Kidney tubule cell (primary cell): ENCODE measurements around the gene SLC43A2.

Experiments
- DNase-seq: peaks from one replicate; pipeline ENCODE4 v3.0.0-alpha.2; 2018; ENCODE audit warnings: low spot score

The SLC43A2 gene

DNA sequence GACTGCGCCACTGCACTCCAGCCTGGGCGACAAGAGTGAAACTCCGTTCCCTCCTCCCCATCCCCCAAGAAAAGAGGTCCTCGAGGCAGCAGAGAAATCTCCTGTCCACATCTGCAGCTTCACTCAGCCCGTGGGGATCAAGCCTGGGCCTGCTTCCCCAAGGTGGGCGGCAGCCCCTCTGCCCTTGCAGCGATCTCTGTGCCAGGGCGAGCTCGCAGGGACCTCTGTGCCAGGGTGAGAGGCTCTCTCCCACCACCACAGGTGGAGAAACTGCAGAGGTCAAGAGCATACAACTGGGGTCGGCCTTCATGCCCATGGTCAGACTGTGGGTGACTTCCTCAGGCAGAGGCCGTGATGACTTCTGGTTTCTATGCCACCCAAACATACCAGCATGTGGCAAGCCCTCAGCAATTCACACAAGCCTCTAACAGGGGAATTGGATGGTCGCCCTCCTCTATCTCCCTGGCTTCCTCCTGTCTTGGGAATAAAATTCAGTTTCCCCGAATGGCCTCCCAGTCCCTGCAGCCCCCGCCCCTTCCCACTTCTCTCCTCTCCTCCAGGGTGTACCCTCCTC is 5.5 kb downstream of the SLC43A2 start:
- DNase-seq = no peak

DNA sequence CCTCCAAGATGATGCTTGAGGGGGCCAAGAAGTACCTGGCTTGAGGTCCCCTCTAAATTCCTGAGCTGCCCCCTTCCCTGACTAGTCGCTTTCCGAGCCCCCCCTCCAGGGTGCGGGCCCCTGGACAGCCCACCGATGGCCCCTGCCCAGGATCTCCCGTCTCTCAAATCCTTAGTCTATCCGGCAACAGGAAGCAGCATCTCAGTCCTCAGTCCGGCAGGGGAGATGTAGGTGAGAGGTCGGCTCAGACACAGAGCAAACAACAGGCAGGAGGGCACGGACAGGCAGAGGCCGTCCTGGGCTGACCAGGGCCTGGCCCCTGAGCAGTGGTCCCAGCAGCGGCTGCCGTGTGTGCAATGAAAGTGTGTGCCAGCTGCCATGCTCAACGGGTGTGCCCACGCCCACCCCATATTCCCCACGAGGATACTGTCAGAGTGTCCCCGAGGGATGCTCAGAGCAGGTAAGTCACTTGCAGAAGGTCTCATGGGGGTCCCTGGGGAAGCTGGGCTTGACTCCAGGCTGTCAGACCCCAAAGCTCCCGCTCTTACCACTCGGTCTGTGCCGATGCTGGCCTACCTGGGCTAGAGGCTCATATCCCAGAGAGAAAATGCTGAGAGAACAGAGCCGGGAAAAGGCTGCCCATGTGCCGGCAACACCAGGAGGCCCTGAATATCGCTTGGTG is 7.2 kb downstream of the SLC43A2 start:
- DNase-seq = no peak

- no peak for DNase-seq
Measured at GRCh38 chr17:1620486-1620885, 8.1 kb downstream of the SLC43A2 start.

DNA sequence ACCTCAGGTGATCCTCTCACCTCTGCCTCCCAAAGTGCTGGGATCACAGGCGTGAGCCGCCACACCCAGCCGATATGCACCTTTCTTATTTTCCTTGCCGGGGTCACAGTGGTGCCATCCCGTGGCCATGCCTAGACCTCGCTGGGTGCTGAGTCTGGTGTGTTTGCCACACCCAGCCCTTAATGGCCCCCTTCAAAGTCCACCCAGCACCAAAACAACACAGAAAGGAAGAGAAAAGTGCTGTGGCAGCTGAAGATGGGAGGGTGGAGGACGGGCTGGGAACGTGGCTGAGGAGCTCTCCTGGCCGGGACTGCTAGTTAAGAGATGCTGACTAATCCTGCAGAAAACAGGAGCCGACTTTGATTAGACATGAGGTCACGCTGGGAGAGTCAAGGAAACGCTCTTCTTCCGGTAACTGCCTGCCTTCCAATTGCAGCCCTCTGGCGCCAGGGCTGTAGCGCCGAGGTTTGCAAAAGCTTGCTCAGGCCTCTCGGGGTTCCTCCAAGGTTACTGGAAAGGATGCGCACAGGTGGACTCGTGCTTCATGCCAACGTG is 10.9 kb downstream of the SLC43A2 start:
- DNase-seq = peak; percentile 85

DNA sequence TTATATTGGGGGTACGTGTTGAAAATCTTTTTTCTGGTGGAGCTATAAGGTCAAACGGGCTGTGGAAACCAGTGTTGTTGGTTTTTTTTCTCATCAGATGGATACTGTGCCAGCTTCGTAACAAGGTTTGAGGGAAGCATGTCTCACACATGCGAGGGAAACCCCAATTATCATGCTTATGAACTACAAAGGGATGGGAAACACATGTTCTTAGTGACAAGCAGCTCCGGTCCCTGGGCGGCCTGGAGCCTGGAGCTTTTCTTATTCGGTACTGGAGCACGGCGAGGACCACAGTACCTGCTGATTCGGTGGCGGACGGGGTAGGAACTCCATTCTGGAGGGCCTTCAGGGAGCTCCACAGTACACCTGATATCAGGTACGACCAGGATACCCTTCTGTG is 12.5 kb downstream of the SLC43A2 start:
- DNase-seq = no peak

DNA sequence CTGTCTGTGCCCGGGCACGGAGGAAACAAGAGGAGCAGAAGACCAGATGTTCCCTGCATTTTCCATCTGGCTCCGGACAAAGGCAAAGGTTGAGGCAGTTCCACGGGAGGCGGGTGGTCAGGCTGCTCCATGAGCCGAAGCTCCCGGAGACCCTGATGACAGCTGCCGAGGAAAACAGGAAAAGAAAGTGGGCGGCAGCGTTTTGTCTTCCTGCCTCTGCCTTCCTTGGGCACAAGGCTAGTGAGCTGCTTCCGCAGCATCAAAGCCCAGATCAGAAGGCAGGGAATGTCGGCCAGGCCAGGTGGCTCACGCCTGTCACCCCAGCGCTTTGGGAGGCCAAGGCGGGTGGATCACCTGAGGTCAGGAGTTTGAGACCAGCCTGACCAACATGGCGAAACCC is 16.2 kb downstream of the SLC43A2 start:
- DNase-seq = no peak

DNA sequence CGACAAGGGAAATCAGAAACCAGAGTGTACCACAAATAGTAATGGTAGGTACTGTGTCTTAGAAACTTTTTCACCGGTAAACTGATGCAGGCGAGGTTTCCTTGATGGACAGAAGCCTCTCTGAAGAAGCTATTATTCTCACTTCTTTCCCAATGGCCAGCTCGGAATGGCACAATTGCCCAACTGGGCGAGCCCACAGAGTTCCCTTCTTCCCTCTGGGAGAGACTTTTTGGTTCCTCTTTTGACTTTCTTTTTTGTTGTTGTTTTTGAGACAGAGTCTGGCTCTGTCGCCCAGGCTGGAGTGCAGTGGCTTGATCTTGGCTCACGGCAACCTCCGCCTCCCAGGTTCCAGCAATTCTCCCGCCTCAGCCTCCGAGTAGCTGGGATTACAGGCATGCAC is 16.9 kb downstream of the SLC43A2 start:
- no peak for DNase-seq

GRCh38 chr17:1608676-1609075 is 20.0 kb downstream of the SLC43A2 start:
- DNase-seq = peak; percentile 36

DNA sequence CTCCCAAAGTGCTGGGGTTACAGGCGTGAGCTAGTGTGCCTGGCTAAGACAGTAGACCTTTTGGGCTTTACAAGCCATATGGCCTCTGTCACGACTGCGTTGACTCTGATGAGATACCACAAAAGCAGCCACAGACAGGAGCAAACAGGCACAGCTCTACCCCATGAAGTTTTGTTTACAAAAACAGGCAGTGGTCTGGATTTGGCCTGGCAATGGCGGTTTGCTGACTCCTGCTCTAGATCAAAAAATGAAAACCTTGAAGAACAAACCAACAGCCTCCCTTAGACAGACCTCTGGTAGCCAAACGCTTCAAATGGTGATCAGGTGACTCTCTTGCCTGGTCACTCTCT is 20.7 kb downstream of the SLC43A2 start:
- DNase-seq = no peak

- no peak for DNase-seq
Measured at GRCh38 chr17:1606352-1606985, 22.2 kb downstream of the SLC43A2 start.

GRCh38 chr17:1605681-1606351 is 22.8 kb downstream of the SLC43A2 start:
- peak; percentile 42 for DNase-seq

- no peak for DNase-seq
Measured at GRCh38 chr17:1604831-1605528, 23.7 kb downstream of the SLC43A2 start.

- DNase-seq = no peak
Measured at GRCh38 chr17:1601571-1601970, 27.1 kb downstream of the SLC43A2 start.

DNA sequence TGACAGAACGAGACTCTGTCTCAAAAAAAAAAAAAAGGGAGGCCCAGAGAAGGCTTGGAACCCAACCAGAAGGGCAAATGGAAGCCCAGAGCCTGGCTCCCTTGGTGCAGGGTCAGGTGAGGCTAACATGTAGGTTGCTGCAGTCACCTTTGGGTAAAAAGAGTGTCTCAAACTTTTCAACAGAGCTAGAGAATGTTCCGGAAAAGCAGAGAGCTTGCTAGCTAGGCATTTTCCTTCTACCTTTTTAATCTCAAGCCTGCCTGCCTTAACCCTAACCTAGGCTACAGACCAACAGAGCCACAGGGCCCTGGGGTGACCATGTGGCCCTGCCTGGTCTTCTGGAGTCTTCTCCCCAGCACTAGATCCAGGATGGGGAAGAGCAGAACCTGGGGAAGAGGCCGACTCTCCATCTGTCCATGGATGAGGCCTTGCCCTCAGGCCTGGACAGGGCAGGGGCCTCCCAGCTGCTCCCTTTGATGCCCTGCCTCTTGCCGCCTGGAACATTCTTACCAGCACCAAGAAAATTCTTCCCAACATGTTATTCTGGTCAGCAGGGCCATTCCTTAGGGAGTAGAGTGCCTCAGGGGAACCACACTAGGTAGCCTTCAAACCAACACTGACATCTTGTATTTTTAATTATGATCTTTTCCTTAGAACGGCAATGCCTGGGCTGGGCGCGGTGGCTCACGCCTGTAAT is 30.1 kb downstream of the SLC43A2 start:
- no peak for DNase-seq

GRCh38 chr17:1597861-1598342 is 30.7 kb downstream of the SLC43A2 start:
- DNase-seq = no peak

- DNase-seq = no peak
Measured at GRCh38 chr17:1593630-1593931, 35.1 kb downstream of the SLC43A2 start.

- DNase-seq = no peak
Measured at GRCh38 chr17:1592751-1593629, 35.6 kb downstream of the SLC43A2 start.

- DNase-seq = no peak
Measured at GRCh38 chr17:1591474-1592090, 37.1 kb downstream of the SLC43A2 start.

DNA sequence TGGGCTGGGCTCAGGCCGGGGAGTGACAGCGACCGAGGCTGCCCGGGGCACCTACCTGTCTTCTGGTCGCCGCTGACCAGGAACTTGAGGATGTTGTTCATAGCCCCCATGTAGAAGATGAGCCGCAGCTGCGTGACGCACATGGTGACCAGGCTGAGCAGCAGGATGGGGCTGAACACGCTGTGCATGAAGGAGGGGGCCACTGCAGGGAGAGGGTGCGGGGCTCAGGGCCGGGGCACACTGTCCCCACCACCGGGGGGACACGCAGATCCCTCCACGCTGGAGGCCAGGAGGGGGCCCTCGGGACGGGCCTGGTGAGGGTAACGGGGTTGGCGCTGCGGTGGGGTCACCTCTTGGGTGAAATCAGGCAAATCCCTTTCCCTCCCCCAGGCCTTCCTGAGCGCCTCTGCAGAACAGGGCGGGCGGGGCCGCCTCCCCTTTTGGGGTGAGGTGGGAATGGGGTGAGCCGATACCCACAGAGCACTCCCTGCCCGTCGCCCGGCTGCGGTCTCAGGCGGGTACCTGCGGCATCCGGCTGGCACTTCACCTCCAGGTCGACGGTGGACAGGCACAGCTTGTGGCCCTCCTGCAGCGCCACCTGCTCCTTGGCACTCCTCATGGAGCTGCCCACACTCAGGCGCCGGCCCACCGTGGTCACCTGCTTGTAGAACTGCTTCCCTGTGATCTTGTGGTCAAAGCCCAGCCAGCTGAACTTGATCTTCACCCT is 37.7 kb downstream of the SLC43A2 start:
- no peak for DNase-seq
